ENCODE results near the gene IGSF9B. TPM values are rescaled to one million over a fixed set of nuclear protein-coding genes. Genes with fewer than 3 reads are reported as not detected.

Gene IGSF9B
- total RNA-seq, 2 experiments from 2014 or later = 0.95 to 2.8 TPM

- ChIA-PET POLR2A (no interaction called here), CTCF (ENCODE audit: unreplicated experiment) (no interaction called here)
- no peak for DNase-seq (ENCODE audit: low spot score)
- Histone ChIP-seq H3K36me3 (ENCODE audit: insufficient read depth, low read length) (no peaks in the 10 kb centered on the region), H2AFZ (ENCODE audit: low read length) (no peak overlapping the region), H3K27ac (ENCODE audit: low read depth, low read length, poor library complexity, severe bottlenecking) (no peak overlapping the region), H3K4me3 (ENCODE audit: low read depth, low read length, poor library complexity, severe bottlenecking) (no peak overlapping the region), H4K20me1 (ENCODE audit: insufficient read depth, low read length) (no peaks in the 10 kb centered on the region), H3K4me2 (ENCODE audit: low read length) (no peak overlapping the region), H3K9me2 (ENCODE audit: insufficient read depth, low read length) (no peaks in the 10 kb centered on the region), H3K9me3 (ENCODE audit: low read length) (no peaks in the 10 kb centered on the region), H3K4me1 (ENCODE audit: insufficient read depth, low read length, poor library complexity, severe bottlenecking) (no peaks in the 10 kb centered on the region), H3K79me2 (ENCODE audit: insufficient read depth, low read depth, low read length) (no peaks in the 10 kb centered on the region)
- BruUV-seq (replicated peaks) = no TSS peak
- intact Hi-C loops (cut with micrococcal nuclease; ENCODE audit: unreplicated experiment) = no loop called here
- TF ChIP-seq EZH2phosphoT487 (IDR thresholded peaks at IDR 0.05; ENCODE audit: borderline replicate concordance, low read depth, low read length) (no peak), CTCF (conservative IDR thresholded peaks at IDR 0.05; ENCODE audit: low read length) (no peak)
These were observed 35.3 kb downstream of the IGSF9B start for GRCh38 chr11:133921513-133921912.

GRCh38 chr11:133921026-133921425, 35.7 kb downstream of the IGSF9B start:
- CTCF ChIA-PET (ENCODE audit: unreplicated experiment) = no interaction called here
- intact Hi-C loops (cut with micrococcal nuclease; ENCODE audit: unreplicated experiment) = no loop called here

More at GRCh38 chr11:133921026-133921425, 35.7 kb downstream of the IGSF9B start:
- H4K20me1 ChIP-seq (ENCODE audit: insufficient read depth, low read length) = no peaks in the 10 kb centered on the region
- POLR2A ChIA-PET = no interaction called here
- no peaks in the 10 kb centered on the region for H3K79me2 ChIP-seq (ENCODE audit: insufficient read depth, low read depth, low read length)
- H3K4me2 ChIP-seq (ENCODE audit: low read length) = no peak overlapping the region
- no peaks in the 10 kb centered on the region for H3K4me1 ChIP-seq (ENCODE audit: insufficient read depth, low read length, poor library complexity, severe bottlenecking)
- DNase-seq (ENCODE audit: low spot score) = no peak
- TF ChIP-seq CTCF (conservative IDR thresholded peaks at IDR 0.05; ENCODE audit: low read length) = no peak
- no peak for TF ChIP-seq EZH2phosphoT487 (IDR thresholded peaks at IDR 0.05; ENCODE audit: borderline replicate concordance, low read depth, low read length)
- no peaks in the 10 kb centered on the region for H3K9me2 ChIP-seq (ENCODE audit: insufficient read depth, low read length)
- H2AFZ ChIP-seq (ENCODE audit: low read length) = no peak overlapping the region
- no peaks in the 10 kb centered on the region for H3K9me3 ChIP-seq (ENCODE audit: low read length)
- H3K4me3 ChIP-seq (ENCODE audit: low read depth, low read length, poor library complexity, severe bottlenecking) = no peak overlapping the region
- no TSS peak for BruUV-seq (replicated peaks)
- no peak overlapping the region for H3K27ac ChIP-seq (ENCODE audit: low read depth, low read length, poor library complexity, severe bottlenecking)
- H3K36me3 ChIP-seq (ENCODE audit: insufficient read depth, low read length) = no peaks in the 10 kb centered on the region
